H1 (cell line): ENCODE results near the gene TYRO3.

Experiments used
- ASH2L ChIP-seq: fragments of 200-600, 300-600 bp; sonication (generic); IDR thresholded peaks from one replicate; pipeline ENCODE4 v1.7.1; 2017; ENCODE audit warnings: low read length
- CHD2 ChIP-seq: IDR thresholded peaks from 2 replicates; pipeline ENCODE4 v1.6.1; 2012; ENCODE audit warnings: low read length, improper control_type of control experiment

DNA sequence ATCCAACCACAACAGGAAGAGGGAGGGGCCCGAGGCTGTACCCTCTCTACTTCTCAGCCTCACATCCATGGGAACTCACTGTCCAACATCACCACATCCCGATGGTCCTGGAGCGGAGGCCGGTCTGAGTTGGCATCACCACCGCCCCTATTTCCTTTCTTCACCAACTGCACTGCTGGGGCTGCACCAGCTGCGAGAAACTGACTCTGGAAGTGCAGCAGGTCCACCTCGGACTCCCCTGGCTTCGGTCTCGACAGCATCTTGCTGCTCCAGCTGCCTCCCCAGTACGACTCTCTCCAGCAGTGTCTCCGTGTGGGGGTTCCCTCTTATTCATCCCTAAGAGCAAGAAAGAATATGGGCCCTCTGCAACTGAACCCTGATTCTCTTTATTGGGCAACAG lies 22.1 kb upstream of the TYRO3 start:
- TF ChIP-seq CHD2 (no peak), ASH2L (no peak)
